ENCODE measurements around the gene FSTL4.

Gene FSTL4

DNA sequence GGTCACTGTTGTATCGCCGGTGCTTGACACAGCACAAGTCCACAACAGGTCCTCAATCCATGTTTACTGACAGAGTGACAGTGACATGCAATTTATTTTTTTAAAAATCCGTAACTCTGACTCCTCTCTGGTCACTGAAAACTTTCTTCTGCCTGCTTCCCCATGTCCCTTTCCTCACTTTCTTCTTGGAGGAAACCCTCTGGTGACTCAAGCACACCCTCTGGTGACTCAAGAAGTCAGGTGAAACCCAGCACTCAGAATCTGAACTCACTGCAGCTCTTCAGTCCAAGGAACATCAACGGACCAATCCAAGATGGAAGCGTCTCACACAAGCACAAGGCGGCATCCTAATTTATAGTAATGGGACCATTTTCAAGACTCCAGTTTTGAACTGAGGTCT lies 245.9 kb downstream of the FSTL4 start:
- no peak for DNase-seq (ENCODE audit: extremely low read depth, low read depth)

DNA sequence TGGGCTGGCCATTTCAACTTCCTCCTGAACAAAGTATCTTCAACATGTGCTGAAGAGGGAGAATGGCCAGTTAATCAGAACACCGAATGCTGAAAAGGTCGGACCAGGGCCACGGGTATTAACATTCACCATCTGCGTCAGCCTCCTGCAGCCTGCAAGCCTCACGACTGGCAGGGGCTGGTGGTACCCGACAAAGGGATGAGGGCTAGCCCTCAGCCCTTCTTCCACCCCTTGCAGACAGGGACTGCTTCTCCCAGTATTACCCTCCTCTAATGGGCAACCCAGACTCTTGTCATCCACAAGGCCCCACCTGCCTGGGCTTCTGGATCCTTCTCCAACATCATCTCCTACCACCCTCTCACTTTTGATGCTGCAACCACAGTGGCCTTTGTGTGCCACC lies 246.6 kb downstream of the FSTL4 start:
- TF ChIP-seq, protein P1, sequence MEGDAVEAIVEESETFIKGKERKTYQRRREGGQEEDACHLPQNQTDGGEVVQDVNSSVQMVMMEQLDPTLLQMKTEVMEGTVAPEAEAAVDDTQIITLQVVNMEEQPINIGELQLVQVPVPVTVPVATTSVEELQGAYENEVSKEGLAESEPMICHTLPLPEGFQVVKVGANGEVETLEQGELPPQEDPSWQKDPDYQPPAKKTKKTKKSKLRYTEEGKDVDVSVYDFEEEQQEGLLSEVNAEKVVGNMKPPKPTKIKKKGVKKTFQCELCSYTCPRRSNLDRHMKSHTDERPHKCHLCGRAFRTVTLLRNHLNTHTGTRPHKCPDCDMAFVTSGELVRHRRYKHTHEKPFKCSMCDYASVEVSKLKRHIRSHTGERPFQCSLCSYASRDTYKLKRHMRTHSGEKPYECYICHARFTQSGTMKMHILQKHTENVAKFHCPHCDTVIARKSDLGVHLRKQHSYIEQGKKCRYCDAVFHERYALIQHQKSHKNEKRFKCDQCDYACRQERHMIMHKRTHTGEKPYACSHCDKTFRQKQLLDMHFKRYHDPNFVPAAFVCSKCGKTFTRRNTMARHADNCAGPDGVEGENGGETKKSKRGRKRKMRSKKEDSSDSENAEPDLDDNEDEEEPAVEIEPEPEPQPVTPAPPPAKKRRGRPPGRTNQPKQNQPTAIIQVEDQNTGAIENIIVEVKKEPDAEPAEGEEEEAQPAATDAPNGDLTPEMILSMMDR (IDR thresholded peaks at IDR 0.05; ENCODE audit: low read depth, low read length): no peak
- DNase-seq (ENCODE audit: extremely low read depth, low read depth): no peak

More for the DNA sequence above, 245.9 kb downstream of the FSTL4 start:
- TF ChIP-seq, protein P1 (IDR thresholded peaks at IDR 0.05; ENCODE audit: low read depth, low read length): no peak

- no peak for DNase-seq (ENCODE audit: extremely low read depth, low read depth)
- TF ChIP-seq, protein P1 (IDR thresholded peaks at IDR 0.05; ENCODE audit: low read depth, low read length): no peak
Measured at GRCh38 chr5:133364936-133365707, 247.2 kb downstream of the FSTL4 start.

DNA sequence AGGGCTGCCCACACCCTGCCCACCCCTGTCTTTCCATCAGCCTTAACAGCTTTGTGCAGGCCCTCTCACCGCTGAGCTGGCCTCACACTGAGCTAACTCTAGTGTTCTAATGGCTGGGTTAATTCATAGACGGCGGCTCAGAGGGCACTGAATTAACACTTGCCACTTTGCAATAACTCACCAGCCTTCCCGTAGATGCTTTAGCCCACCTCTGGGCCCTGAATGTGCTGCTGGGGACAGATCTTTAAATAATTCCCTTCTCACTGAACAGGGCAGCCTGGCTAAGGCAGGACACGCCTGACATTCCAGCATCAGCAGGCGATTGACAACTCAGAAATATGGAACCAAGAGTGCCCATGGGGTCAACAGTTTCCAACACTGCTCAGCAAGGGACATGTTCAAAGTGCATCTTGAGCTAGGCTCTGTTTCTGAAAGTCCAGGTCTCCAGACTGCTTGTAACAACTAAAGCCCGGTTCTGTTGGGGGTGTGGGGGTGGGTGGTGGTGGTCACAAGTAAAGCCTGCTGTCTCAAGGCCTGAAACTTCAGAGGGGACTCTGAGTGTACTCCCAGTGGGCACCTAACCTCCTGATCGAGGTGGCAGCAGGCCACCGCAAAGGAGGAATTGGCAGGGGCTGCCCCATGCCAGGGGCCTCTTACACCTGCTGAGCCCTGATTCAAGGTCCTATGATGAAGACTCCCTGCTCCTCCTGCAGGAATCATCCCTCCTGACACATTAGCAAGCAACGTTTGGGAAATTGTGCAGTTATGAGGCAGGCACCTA lies 248.3 kb downstream of the FSTL4 start:
- DNase-seq (ENCODE audit: extremely low read depth, low read depth): no peak
- TF ChIP-seq, protein P1 (IDR thresholded peaks at IDR 0.05; ENCODE audit: low read depth, low read length): no peak

DNA sequence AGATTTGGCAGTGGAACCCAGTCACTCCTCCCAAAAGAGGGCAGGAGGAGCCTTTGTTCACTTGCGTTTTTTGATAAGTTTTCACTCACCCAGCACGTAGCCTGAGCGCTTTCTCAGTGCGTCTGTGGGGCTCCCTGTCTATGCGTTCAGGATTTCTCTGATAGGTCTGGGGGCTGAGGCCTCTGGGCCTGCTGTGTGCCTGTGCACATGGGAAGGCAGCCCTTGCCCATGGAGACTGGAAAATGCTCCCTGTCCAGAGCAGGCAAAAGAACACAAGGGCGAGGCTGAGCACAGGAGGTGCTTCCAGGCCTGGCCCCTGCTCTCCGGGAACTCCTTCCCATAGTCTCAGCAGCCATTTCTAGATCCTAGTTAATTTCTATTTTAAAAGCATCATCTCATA lies 249.9 kb downstream of the FSTL4 start:
- no peak for DNase-seq (ENCODE audit: extremely low read depth, low read depth)
- TF ChIP-seq, protein P1 (IDR thresholded peaks at IDR 0.05; ENCODE audit: low read depth, low read length): no peak

- DNase-seq (ENCODE audit: extremely low read depth, low read depth): no peak
- TF ChIP-seq, protein P1 (IDR thresholded peaks at IDR 0.05; ENCODE audit: low read depth, low read length): no peak
Measured at GRCh38 chr5:133361922-133362321, 250.4 kb downstream of the FSTL4 start.
